ENCODE measurements around the gene LINC00237. TPM values are rescaled to one million over a fixed set of nuclear protein-coding genes. Genes with fewer than 3 reads are reported as not detected.

LINC00237 gene
- total RNA-seq, 2 donors from 2014 or later: not detected

- TF ChIP-seq CTCF (IDR thresholded peaks at IDR 0.05) (no peak), POLR2A (IDR thresholded peaks at IDR 0.05) (no peak)
- DNase-seq: no peak
- intact Hi-C loops (cut with DNase I): no loop called here
Observed at GRCh38 chr20:21053002-21053762, 53.0 kb downstream of the LINC00237 start.

GRCh38 chr20:21052686-21053001, 53.5 kb downstream of the LINC00237 start:
- H3K9me3 ChIP-seq: no peaks in the 10 kb centered on the region
- H3K36me3 ChIP-seq (replicated peaks in 1 of 2; ENCODE audit: insufficient read depth in 1 of 2, low read depth in 2 of 2): no peaks in the 10 kb centered on the region
- no peak overlapping the region for H3K4me3 ChIP-seq
- no peaks in the 10 kb centered on the region for H3K27me3 ChIP-seq
- H3K27ac ChIP-seq: no peak overlapping the region
- intact Hi-C loops (cut with DNase I): no loop called here
- WGBS, 2 donors: 75 to 78% methylated on average over 6 of the region's 6 CpGs
- TF ChIP-seq POLR2A (IDR thresholded peaks at IDR 0.05) (no peak), CTCF (IDR thresholded peaks at IDR 0.05) (no peak)
- no peak for DNase-seq
- H3K4me1 ChIP-seq: no peaks in the 10 kb centered on the region
- ATAC-seq: no peak

More at GRCh38 chr20:21053002-21053762, 53.0 kb downstream of the LINC00237 start:
- WGBS, 2 donors: 30 to 34% methylated on average over 10 of the region's 10 CpGs
- ATAC-seq: no peak
- H3K9me3 ChIP-seq: no peaks in the 10 kb centered on the region
- no peak overlapping the region for H3K27ac ChIP-seq
- no peaks in the 10 kb centered on the region for H3K36me3 ChIP-seq (replicated peaks in 1 of 2; ENCODE audit: insufficient read depth in 1 of 2, low read depth in 2 of 2)
- H3K4me1 ChIP-seq: no peaks in the 10 kb centered on the region
- H3K4me3 ChIP-seq: no peak overlapping the region
- H3K27me3 ChIP-seq: no peaks in the 10 kb centered on the region

DNA sequence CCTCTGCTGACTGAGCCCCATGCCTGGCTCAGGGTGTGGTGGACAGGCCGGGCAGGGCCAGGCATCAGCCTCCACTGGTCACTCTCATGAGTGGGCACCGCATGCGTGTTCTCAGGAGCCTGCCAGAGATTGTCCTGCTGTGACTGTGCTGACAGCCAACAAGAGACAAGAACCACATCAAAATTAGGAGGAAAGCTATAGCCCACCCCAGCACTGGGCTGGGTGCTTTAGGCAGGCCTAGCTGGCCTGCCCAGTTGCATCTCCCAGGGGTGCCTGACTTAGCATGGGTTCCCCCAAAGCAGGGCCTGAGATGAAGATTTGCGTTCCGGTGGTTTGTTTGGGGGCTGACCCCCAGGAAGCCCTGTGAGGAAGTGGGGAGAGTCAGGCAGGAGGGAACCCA, 53.9 kb downstream of the LINC00237 start:
- H3K36me3 ChIP-seq (replicated peaks in 1 of 2; ENCODE audit: insufficient read depth in 1 of 2, low read depth in 2 of 2): no peaks in the 10 kb centered on the region
- H3K27me3 ChIP-seq: no peaks in the 10 kb centered on the region
- intact Hi-C loops (cut with DNase I): no loop called here
- H3K4me1 ChIP-seq: no peaks in the 10 kb centered on the region
- TF ChIP-seq POLR2A (IDR thresholded peaks at IDR 0.05): no peak
- ATAC-seq (no peak), DNase-seq (no peak)
- no peak overlapping the region for H3K4me3 ChIP-seq
- 90 to 92% methylated on average over 5 of the region's 5 CpGs for WGBS, 2 donors
- no peaks in the 10 kb centered on the region for H3K9me3 ChIP-seq
- no peak overlapping the region for H3K27ac ChIP-seq

- no peak for TF ChIP-seq CTCF (IDR thresholded peaks at IDR 0.05)
- no peaks in the 10 kb centered on the region for H3K4me1 ChIP-seq
- H3K27ac ChIP-seq: no peak overlapping the region
- H3K4me3 ChIP-seq: no peak overlapping the region
- DNase-seq: no peak
- intact Hi-C loops (cut with DNase I): no loop called here
- no peak for ATAC-seq
- WGBS, 2 donors: 82 to 88% methylated on average over 3 of the region's 3 CpGs
- H3K36me3 ChIP-seq (replicated peaks in 1 of 2; ENCODE audit: insufficient read depth in 1 of 2, low read depth in 2 of 2): no peaks in the 10 kb centered on the region
- no peaks in the 10 kb centered on the region for H3K9me3 ChIP-seq
- no peaks in the 10 kb centered on the region for H3K27me3 ChIP-seq
Observed at GRCh38 chr20:21050710-21051109, 55.4 kb downstream of the LINC00237 start.

DNA sequence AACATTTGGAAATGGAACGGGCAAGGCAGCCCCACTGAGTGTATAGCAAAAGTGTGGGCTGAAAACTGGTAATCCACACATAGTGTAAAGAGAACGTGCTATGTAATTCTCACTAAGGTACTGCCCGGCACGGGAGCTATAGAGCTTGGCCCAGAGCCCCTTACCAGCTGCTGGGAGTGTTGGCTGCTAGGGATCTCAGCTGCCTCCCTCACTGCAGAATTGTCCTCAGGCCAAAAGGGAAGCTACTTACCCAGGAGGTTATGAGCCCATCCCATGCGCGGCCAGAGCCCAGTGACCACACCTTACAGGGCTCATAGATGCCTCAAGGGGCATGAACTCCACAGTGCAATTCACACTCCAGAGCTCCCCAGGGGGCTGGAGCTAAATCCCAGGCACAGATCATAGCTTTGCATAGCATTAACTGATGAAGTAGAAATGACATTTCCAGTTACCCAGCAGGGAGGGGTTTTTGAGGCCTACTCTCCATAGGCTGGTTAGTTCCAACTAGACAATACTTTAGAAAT, 56.8 kb downstream of the LINC00237 start:
- no peak overlapping the region for H3K4me3 ChIP-seq
- no peaks in the 10 kb centered on the region for H3K27me3 ChIP-seq
- intact Hi-C loops (cut with DNase I): no loop called here
- no peaks in the 10 kb centered on the region for H3K4me1 ChIP-seq
- 82 to 85% methylated on average over 6 of the region's 6 CpGs for WGBS, 2 donors
- TF ChIP-seq CTCF (IDR thresholded peaks at IDR 0.05): no peak
- ATAC-seq (no peak), DNase-seq (no peak)
- H3K36me3 ChIP-seq (replicated peaks in 1 of 2; ENCODE audit: insufficient read depth in 1 of 2, low read depth in 2 of 2): no peaks in the 10 kb centered on the region
- no peaks in the 10 kb centered on the region for H3K9me3 ChIP-seq
- H3K27ac ChIP-seq: no peak overlapping the region
